HEK293 (cell line): ENCODE results near the gene LMCD1.

ENCODE experiments used
- CTCF ChIA-PET: fragments of 350-600 bp; formaldehyde crosslinking; extraction: SDS; loops from one replicate; lab custom pipeline; 2021; ENCODE audit warnings: antibody characterized with exemption; lab: Yijun Ruan, JAX
- POLR2A ChIA-PET: fragments of 300-600 bp; formaldehyde crosslinking; extraction: SDS; loops from one replicate; lab custom pipeline; 2020; ENCODE audit warnings: antibody characterized with exemption, inconsistent platforms; lab: Yijun Ruan, JAX
- H3K27ac ChIP-seq: fragments of 200-500 bp; sonication (Bioruptor generic); 2 replicates; pipeline ENCODE4 v1.5.1; 2014; ENCODE audit warnings: low read depth, low read length, control low read depth, inconsistent platforms; ENCODE audit errors: extremely low read depth
- H3K36me3 ChIP-seq, 2 experiments: fragments of 200-500 bp in 1 of 2; sonication (Bioruptor generic) in 1 of 2; 1 replicate in 1 of 2; 2 replicates in 1 of 2; pipeline ENCODE4 v1.5.1; 2014 to 2017; ENCODE audit warnings: inconsistent platforms in 2 of 2, low read length in 2 of 2; ENCODE audit not compliant: control insufficient read depth in 2 of 2, insufficient read depth in 1 of 2
- H3K4me1 ChIP-seq: fragments of 200-500 bp; sonication (Bioruptor generic); 2 replicates; pipeline ENCODE4 v1.5.1; 2014; ENCODE audit warnings: mild to moderate bottlenecking, low read length, inconsistent platforms; ENCODE audit not compliant: control insufficient read depth, insufficient read depth
- H3K4me3 ChIP-seq: 2 replicates; pipeline ENCODE4 v1.5.1; 2011; ENCODE audit warnings: low read depth, mild to moderate bottlenecking, control low read depth, low read length, moderate library complexity
- H3K9me3 ChIP-seq: fragments of 200-500 bp; sonication (Bioruptor generic); 2 replicates; pipeline ENCODE4 v1.5.1; 2014; ENCODE audit warnings: low read depth, low read length, inconsistent platforms; ENCODE audit not compliant: control insufficient read depth, insufficient read depth
- ZBTB11 ChIP-seq: fragments of 450-650 bp; formaldehyde crosslinking; conservative IDR thresholded peaks from 2 replicates; pipeline ENCODE4 v1.5.1; 2016; ENCODE audit warnings: low read depth, missing biosample characterization, missing genetic modification characterization
- ZBTB7A ChIP-seq: fragments of 450-650 bp; formaldehyde crosslinking; IDR thresholded peaks from 2 replicates; pipeline ENCODE4 v1.5.1; 2016; ENCODE audit warnings: low read depth, missing biosample characterization, missing genetic modification characterization
- ZNF140 ChIP-seq: fragments of 450-650 bp; formaldehyde crosslinking; IDR thresholded peaks from 2 replicates; pipeline ENCODE4 v1.5.1; 2016; ENCODE audit warnings: missing biosample characterization, missing genetic modification characterization
- ZNF19 ChIP-seq: fragments of 450-650 bp; formaldehyde crosslinking; IDR thresholded peaks from 2 replicates; pipeline ENCODE4; 2016; ENCODE audit warnings: missing biosample characterization, missing genetic modification characterization, low read depth
- ZNF404 ChIP-seq: fragments of 450-650 bp; formaldehyde crosslinking; IDR thresholded peaks from 2 replicates; pipeline ENCODE4 v1.5.1; 2017; ENCODE audit warnings: missing biosample characterization, missing genetic modification characterization
- ZNF513 ChIP-seq: fragments of 450-650 bp; IDR thresholded peaks from 2 replicates; pipeline ENCODE4 v1.5.1; 2018; ENCODE audit warnings: missing biosample characterization, missing genetic modification characterization
- ZNF571 ChIP-seq: fragments of 450-650 bp; formaldehyde crosslinking; IDR thresholded peaks from 2 replicates; pipeline ENCODE4 v1.5.0; 2017; ENCODE audit warnings: missing biosample characterization, missing genetic modification characterization
- ZSCAN5A ChIP-seq: fragments of 450-650 bp; formaldehyde crosslinking; IDR thresholded peaks from 2 replicates; pipeline ENCODE4 v1.5.1; 2016; ENCODE audit warnings: missing biosample characterization, missing genetic modification characterization

LMCD1 gene

GRCh38 chr3:8623741-8624140 lies 122.1 kb downstream of the LMCD1 start:
- H3K27ac ChIP-seq = no peak overlapping the region
- ChIA-PET CTCF (interaction anchor here (0.6 to 1.4 kb wide), 4 partner anchors 8 to 207 kb away, joined by 3 to 5 read pairs (median 3); no protein-coding TSS in a partner anchor), POLR2A (no interaction called here)
- H3K4me1 ChIP-seq = no peaks in the 10 kb centered on the region
- H3K36me3 ChIP-seq = peaks cover 0 to 3% of the 10 kb centered on the region in 2 experiments; a peak in 1 of 3 replicates
- H3K9me3 ChIP-seq = no peaks in the 10 kb centered on the region; the same call in 1 of the 2 replicates
- no peak for TF ChIP-seq ZBTB7A
- TF ChIP-seq ZNF571 (tag by site-specific recombination) = no peak
- TF ChIP-seq ZNF140 (tag by site-specific recombination) = no peak
- TF ChIP-seq ZNF513 = no peak
- no peak for TF ChIP-seq ZNF19 (tag by site-specific recombination)
- TF ChIP-seq ZSCAN5A (tag by site-specific recombination) = no peak
- TF ChIP-seq ZNF404 (tag by site-specific recombination) = no peak
- no peak for TF ChIP-seq ZBTB11 (tag by site-specific recombination)
- H3K4me3 ChIP-seq = no peak overlapping the region
